SU-DHL-6 (cell line): ENCODE measurements around the gene SLC25A42.

Experiments
- H2AFZ ChIP-seq: fragments of 200-600 bp; sonication (generic); 2 replicates; pipeline ENCODE4 v1.6.1; 2014; ENCODE audit warnings: low read depth, mild to moderate bottlenecking, moderate library complexity, mixed read lengths, antibody characterized with exemption, low read length; ENCODE audit not compliant: severe bottlenecking
- H3F3A ChIP-seq: fragments of 200-600 bp; shearing (Covaris generic); 2 replicates; pipeline ENCODE4 v1.6.0; 2016; ENCODE audit warnings: antibody characterized with exemption, mild to moderate bottlenecking; ENCODE audit not compliant: insufficient read depth
- H3K27ac ChIP-seq: fragments of 200-600 bp; sonication (generic); 2 replicates; pipeline ENCODE4 v1.5.1; 2016; ENCODE audit warnings: low read depth, mild to moderate bottlenecking, low read length, moderate library complexity, mixed read lengths
- H3K27me3 ChIP-seq: fragments of 200-600 bp; sonication (generic), shearing (Covaris generic); 2 replicates; pipeline ENCODE4 v1.6.0; 2014; ENCODE audit warnings: mild to moderate bottlenecking, low read length
- H3K36me3 ChIP-seq: fragments of 200-600 bp; sonication (generic); 2 replicates; pipeline ENCODE4 v1.6.1; 2014; ENCODE audit warnings: mild to moderate bottlenecking, low read length, mixed read lengths
- H3K4me2 ChIP-seq: fragments of 300-600, 200-600 bp; shearing (Covaris generic), sonication (generic); 2 replicates; pipeline ENCODE4 v1.6.0; 2014; ENCODE audit warnings: low read length, low read depth, mild to moderate bottlenecking; ENCODE audit not compliant: poor library complexity, severe bottlenecking
- H3K4me3 ChIP-seq: fragments of 200-600 bp; sonication (generic); 2 replicates; pipeline ENCODE4 v1.5.1; 2014; ENCODE audit warnings: antibody characterized with exemption, low read length, mild to moderate bottlenecking, mixed read lengths; ENCODE audit not compliant: insufficient read depth, poor library complexity, severe bottlenecking
- H3K79me2 ChIP-seq: fragments of 200-600 bp; sonication (generic); 2 replicates; pipeline ENCODE4 v1.6.1; 2014; ENCODE audit warnings: mild to moderate bottlenecking, low read length, moderate library complexity; ENCODE audit not compliant: insufficient read depth
- H3K9ac ChIP-seq: fragments of 200-600 bp; sonication (generic); 2 replicates; pipeline ENCODE4 v1.7.0; 2014; ENCODE audit warnings: mild to moderate bottlenecking, low read length
- H3K9me2 ChIP-seq: fragments of 200-600 bp; sonication (generic); replicated peaks from 2 replicates; pipeline ENCODE4 v1.6.1; 2014; ENCODE audit warnings: low read length; ENCODE audit not compliant: insufficient read depth
- H3K9me3 ChIP-seq: fragments of 200-600 bp; sonication (generic); 2 replicates; pipeline ENCODE4 v1.6.1; 2014; ENCODE audit warnings: low read length, mixed read lengths; ENCODE audit not compliant: insufficient read depth
- H4K20me1 ChIP-seq: fragments of 200-600 bp; sonication (generic); 2 replicates; pipeline ENCODE4 v1.6.1; 2014; ENCODE audit warnings: low read depth, mild to moderate bottlenecking, antibody characterized with exemption, low read length, moderate library complexity, mixed read lengths
- EZH2phosphoT487 ChIP-seq: fragments of 200-600 bp; sonication (generic), shearing (Covaris generic); conservative IDR thresholded peaks from 2 replicates; pipeline ENCODE4 v1.6.1; 2018; ENCODE audit warnings: mild to moderate bottlenecking, antibody characterized with exemption, low read length, moderate library complexity, mixed read lengths
- TF ChIP-seq, protein P1 (sequence below): fragments of 200-600 bp; sonication (generic); IDR thresholded peaks from one replicate; pipeline ENCODE4 v1.5.1; 2017; ENCODE audit warnings: antibody characterized with exemption, mild to moderate bottlenecking, low read length, moderate library complexity; ENCODE audit not compliant: insufficient read depth, poor library complexity, severe bottlenecking

SLC25A42 gene

DNA sequence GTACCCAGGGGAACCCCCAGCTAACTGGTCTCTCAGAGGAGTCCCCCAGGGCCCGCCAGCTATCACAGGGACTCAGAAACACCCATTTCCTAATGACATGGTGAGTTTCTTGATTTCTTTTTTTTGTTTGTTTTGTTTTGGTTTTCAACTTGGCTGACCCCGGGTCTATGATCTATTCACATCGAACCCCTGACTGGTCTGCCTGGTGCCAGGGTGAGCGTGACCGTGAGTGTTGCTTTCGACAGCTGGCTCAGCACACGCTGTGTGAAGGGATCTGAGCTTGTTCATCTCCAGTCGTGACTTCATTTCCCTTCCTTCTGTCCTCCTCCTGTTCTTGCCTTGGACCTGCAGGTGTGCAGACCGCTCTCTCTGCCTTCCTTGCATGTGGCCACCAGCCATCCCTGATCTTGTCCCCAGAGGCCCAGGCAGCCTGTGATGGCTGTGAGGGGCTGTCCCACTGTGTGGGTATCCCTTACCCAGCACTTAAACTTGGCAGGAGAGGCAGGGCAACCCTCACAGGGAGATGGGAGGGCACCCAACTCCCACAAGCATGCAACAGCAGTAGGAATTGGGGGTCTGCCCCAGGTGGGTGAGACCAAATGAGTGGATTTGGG is 48.3 kb downstream of the SLC25A42 start:
- no peak overlapping the region for H3K4me2 ChIP-seq
- no peak overlapping the region for H3K4me3 ChIP-seq
- H4K20me1 ChIP-seq = no peaks in the 10 kb centered on the region
- no peaks in the 10 kb centered on the region for H3K27me3 ChIP-seq
- no peak overlapping the region for H2AFZ ChIP-seq
- no peak overlapping the region for H3K27ac ChIP-seq
- no peak overlapping the region for H3K9ac ChIP-seq
- no peaks in the 10 kb centered on the region for H3K79me2 ChIP-seq
- TF ChIP-seq, protein P1, sequence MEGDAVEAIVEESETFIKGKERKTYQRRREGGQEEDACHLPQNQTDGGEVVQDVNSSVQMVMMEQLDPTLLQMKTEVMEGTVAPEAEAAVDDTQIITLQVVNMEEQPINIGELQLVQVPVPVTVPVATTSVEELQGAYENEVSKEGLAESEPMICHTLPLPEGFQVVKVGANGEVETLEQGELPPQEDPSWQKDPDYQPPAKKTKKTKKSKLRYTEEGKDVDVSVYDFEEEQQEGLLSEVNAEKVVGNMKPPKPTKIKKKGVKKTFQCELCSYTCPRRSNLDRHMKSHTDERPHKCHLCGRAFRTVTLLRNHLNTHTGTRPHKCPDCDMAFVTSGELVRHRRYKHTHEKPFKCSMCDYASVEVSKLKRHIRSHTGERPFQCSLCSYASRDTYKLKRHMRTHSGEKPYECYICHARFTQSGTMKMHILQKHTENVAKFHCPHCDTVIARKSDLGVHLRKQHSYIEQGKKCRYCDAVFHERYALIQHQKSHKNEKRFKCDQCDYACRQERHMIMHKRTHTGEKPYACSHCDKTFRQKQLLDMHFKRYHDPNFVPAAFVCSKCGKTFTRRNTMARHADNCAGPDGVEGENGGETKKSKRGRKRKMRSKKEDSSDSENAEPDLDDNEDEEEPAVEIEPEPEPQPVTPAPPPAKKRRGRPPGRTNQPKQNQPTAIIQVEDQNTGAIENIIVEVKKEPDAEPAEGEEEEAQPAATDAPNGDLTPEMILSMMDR = no peak
- TF ChIP-seq EZH2phosphoT487 = no peak
- H3K9me2 ChIP-seq = no peaks in the 10 kb centered on the region
- H3F3A ChIP-seq = no peaks in the 10 kb centered on the region
- no peaks in the 10 kb centered on the region for H3K9me3 ChIP-seq
- H3K36me3 ChIP-seq = no peaks in the 10 kb centered on the region

DNA sequence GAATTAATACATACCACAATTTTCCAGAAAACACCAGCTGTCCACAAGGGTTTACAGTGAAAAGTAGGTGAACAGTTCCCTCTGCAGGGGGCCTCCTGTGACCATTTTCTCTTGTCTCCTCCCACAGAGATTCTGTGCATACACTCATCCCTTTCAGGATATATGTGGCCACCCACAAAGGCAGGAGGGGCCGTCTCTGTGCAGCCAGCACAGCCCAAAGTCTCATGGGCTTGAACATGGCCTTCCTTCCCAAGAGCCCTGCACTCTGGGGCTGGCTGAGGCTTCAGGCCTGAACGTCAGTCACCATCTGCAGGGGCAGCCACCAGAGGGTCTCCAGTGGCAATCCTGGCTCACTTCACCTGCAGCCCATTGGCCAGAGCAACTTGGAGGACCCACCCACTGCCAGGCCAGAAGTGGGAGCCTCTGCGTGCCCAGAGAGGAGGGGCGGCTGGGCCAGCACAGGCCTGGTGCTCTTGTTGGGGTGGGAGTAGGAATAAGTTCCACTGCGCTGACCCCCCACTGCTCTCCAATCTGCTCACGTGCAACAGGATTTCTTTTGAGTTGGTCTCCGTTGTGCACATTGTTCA is 49.3 kb downstream of the SLC25A42 start:
- no peaks in the 10 kb centered on the region for H3K9me3 ChIP-seq
- no peak overlapping the region for H3K4me2 ChIP-seq
- no peaks in the 10 kb centered on the region for H4K20me1 ChIP-seq
- no peak overlapping the region for H3K4me3 ChIP-seq
- H2AFZ ChIP-seq = no peak overlapping the region
- TF ChIP-seq EZH2phosphoT487 = no peak
- TF ChIP-seq, protein P1 = no peak
- no peak overlapping the region for H3K27ac ChIP-seq
- H3F3A ChIP-seq = no peaks in the 10 kb centered on the region
- H3K27me3 ChIP-seq = no peaks in the 10 kb centered on the region
- H3K36me3 ChIP-seq = no peaks in the 10 kb centered on the region
- H3K9ac ChIP-seq = no peak overlapping the region
- no peaks in the 10 kb centered on the region for H3K79me2 ChIP-seq
- H3K9me2 ChIP-seq = no peaks in the 10 kb centered on the region

DNA sequence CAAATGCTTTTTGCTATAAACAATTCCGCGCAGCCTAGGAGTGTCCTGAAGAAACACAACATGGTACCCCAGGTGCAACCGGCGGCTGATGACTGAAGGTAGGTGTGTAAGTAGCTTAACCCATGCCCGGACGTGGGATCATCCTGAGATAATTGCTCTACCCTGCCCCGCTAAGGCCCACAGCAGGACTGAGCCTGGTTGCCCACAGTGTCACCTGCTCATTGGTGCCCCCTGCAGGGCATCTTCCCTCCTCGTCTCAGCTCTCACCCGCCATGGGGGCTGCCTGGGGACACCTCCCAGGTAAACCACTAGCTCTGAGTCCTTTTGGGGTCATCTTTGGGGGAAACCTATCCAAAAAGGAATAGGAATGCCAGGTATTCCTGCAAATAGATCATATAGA is 52.2 kb downstream of the SLC25A42 start:
- Histone ChIP-seq H3K4me2 (no peak overlapping the region), H3K9me3 (no peaks in the 10 kb centered on the region), H3K27me3 (no peaks in the 10 kb centered on the region), H3K79me2 (no peaks in the 10 kb centered on the region), H2AFZ (no peak overlapping the region), H3F3A (no peaks in the 10 kb centered on the region), H4K20me1 (no peaks in the 10 kb centered on the region), H3K4me3 (no peak overlapping the region), H3K36me3 (no peaks in the 10 kb centered on the region), H3K9me2 (no peaks in the 10 kb centered on the region), H3K9ac (no peak overlapping the region), H3K27ac (no peak overlapping the region)
- no peak for TF ChIP-seq EZH2phosphoT487
- TF ChIP-seq, protein P1 = peak; percentile 77
